ENCODE measurements around the gene SPATA33. TPM values are rescaled to one million over a fixed set of nuclear protein-coding genes. Genes with fewer than 3 reads are reported as not detected.
A peak's percentile ranks its signal among the peaks of the same experiment; 100 is the strongest.

SPATA33 gene
- total and polyA plus RNA-seq, 10 of the 15 experiments (the other 5 are each of a cell fraction or from before 2014, with no cell fraction given) = 1.1 to 15.8 (median 7.6) TPM

DNA sequence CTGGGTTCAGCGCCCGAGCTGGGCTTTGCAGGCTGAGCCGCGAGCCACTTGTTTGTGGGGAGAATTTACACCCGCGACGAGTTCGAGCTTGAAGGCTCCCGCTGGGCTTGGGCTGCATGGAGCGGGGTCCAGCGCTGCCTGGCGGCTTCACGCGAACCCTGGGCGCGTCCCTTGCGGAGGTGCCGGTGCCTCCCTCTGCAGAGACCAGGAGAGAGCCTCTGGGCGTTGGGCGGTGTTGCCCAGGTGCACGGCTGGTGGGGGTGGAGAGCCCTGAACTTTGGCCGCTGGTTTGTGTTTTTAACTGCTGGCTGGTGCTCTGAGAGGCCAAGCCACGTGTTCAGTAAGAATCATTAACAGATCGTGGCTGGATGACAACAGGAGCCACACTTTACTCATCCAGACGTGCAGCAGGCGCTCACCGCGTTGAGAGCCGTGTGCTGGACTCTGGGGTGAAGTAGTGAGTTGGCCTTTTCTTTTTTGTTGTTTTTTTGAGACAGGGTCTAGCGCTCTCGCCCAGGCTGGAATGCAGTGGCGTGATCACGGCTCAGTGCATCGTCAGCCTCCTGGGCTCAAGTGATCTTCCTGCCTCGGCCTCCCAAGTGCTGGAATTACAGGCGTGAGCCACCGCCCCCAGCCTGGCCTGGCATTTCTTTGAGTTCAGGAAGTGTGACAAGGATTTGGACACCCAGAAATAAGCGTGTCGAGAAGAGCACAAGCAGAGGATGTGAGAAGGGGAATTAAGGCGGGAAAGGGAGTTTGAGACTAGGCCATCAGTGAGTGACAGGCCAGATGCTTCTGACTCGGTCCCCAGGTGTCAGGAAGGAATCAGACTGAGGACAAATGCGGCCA lies 29.7 kb downstream of the SPATA33 start (continued):
- TF ChIP-seq, protein P1, sequence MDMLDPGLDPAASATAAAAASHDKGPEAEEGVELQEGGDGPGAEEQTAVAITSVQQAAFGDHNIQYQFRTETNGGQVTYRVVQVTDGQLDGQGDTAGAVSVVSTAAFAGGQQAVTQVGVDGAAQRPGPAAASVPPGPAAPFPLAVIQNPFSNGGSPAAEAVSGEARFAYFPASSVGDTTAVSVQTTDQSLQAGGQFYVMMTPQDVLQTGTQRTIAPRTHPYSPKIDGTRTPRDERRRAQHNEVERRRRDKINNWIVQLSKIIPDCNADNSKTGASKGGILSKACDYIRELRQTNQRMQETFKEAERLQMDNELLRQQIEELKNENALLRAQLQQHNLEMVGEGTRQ (IDR thresholded peaks at IDR 0.05; ENCODE audit: borderline replicate concordance, low read depth, low read length) = peak; percentile 11; the same call in 1 of the 2 replicates
- TF ChIP-seq LARP7 (IDR thresholded peaks at IDR 0.05) (0 out of 2 replicates have a peak, but pooled peaks have one; percentile 12), RUNX3 (IDR thresholded peaks at IDR 0.05; ENCODE audit: low read length) (no peak), ESRRA (IDR thresholded peaks at IDR 0.05; ENCODE audit: low read length) (no peak), EED (IDR thresholded peaks at IDR 0.05; ENCODE audit: low read depth) (no peak), JUNB (IDR thresholded peaks at IDR 0.05) (no peak), EGR1 (IDR thresholded peaks at IDR 0.05; ENCODE audit: borderline replicate concordance in 1 of 2, low read depth in 2 of 2, low read length in 2 of 2) (no peak), TCF3 (IDR thresholded peaks at IDR 0.05; ENCODE audit: borderline replicate concordance, insufficient read depth, low read depth, low read length) (no peak), SIX5 (IDR thresholded peaks at IDR 0.05; ENCODE audit: low read depth, low read length, severe bottlenecking) (no peak), NFXL1 (IDR thresholded peaks at IDR 0.05; ENCODE audit: borderline replicate concordance) (no peak), NRF1 (conservative IDR thresholded peaks at IDR 0.05; ENCODE audit: low read depth, low read length) (no peak), BHLHE40 (IDR thresholded peaks at IDR 0.05; ENCODE audit: borderline replicate concordance in 1 of 2, low read depth in 2 of 2, low read length in 1 of 2) (peak in 1 of 2 experiments; percentile 57; a peak in 2 of 4 replicates), MTA3 (IDR thresholded peaks at IDR 0.05; ENCODE audit: borderline replicate concordance, low read length) (no peak), YY1 (IDR thresholded peaks at IDR 0.05; ENCODE audit: low read depth, low read length) (no peak), CHD2 (IDR thresholded peaks at IDR 0.05; ENCODE audit: borderline replicate concordance, low read depth, low read length) (no peak)
- TF ChIP-seq, protein P2, sequence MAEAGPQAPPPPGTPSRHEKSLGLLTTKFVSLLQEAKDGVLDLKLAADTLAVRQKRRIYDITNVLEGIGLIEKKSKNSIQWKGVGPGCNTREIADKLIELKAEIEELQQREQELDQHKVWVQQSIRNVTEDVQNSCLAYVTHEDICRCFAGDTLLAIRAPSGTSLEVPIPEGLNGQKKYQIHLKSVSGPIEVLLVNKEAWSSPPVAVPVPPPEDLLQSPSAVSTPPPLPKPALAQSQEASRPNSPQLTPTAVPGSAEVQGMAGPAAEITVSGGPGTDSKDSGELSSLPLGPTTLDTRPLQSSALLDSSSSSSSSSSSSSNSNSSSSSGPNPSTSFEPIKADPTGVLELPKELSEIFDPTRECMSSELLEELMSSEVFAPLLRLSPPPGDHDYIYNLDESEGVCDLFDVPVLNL (IDR thresholded peaks at IDR 0.05; ENCODE audit: low read depth, low read length) = no peak
- TF ChIP-seq, protein P3, sequence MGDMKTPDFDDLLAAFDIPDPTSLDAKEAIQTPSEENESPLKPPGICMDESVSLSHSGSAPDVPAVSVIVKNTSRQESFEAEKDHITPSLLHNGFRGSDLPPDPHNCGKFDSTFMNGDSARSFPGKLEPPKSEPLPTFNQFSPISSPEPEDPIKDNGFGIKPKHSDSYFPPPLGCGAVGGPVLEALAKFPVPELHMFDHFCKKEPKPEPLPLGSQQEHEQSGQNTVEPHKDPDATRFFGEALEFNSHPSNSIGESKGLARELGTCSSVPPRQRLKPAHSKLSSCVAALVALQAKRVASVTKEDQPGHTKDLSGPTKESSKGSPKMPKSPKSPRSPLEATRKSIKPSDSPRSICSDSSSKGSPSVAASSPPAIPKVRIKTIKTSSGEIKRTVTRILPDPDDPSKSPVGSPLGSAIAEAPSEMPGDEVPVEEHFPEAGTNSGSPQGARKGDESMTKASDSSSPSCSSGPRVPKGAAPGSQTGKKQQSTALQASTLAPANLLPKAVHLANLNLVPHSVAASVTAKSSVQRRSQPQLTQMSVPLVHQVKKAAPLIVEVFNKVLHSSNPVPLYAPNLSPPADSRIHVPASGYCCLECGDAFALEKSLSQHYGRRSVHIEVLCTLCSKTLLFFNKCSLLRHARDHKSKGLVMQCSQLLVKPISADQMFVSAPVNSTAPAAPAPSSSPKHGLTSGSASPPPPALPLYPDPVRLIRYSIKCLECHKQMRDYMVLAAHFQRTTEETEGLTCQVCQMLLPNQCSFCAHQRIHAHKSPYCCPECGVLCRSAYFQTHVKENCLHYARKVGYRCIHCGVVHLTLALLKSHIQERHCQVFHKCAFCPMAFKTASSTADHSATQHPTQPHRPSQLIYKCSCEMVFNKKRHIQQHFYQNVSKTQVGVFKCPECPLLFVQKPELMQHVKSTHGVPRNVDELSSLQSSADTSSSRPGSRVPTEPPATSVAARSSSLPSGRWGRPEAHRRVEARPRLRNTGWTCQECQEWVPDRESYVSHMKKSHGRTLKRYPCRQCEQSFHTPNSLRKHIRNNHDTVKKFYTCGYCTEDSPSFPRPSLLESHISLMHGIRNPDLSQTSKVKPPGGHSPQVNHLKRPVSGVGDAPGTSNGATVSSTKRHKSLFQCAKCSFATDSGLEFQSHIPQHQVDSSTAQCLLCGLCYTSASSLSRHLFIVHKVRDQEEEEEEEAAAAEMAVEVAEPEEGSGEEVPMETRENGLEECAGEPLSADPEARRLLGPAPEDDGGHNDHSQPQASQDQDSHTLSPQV (IDR thresholded peaks at IDR 0.05) = no peak
- TF ChIP-seq, protein P4, sequence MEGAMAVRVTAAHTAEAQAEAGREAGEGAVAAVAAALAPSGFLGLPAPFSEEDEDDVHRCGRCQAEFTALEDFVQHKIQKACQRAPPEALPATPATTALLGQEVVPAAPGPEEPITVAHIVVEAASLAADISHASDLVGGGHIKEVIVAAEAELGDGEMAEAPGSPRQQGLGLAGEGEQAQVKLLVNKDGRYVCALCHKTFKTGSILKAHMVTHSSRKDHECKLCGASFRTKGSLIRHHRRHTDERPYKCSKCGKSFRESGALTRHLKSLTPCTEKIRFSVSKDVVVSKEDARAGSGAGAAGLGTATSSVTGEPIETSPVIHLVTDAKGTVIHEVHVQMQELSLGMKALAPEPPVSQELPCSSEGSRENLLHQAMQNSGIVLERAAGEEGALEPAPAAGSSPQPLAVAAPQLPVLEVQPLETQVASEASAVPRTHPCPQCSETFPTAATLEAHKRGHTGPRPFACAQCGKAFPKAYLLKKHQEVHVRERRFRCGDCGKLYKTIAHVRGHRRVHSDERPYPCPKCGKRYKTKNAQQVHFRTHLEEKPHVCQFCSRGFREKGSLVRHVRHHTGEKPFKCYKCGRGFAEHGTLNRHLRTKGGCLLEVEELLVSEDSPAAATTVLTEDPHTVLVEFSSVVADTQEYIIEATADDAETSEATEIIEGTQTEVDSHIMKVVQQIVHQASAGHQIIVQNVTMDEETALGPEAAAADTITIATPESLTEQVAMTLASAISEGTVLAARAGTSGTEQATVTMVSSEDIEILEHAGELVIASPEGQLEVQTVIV (IDR thresholded peaks at IDR 0.05; ENCODE audit: borderline replicate concordance, partially characterized antibody) = no peak
- TF ChIP-seq, protein P5, sequence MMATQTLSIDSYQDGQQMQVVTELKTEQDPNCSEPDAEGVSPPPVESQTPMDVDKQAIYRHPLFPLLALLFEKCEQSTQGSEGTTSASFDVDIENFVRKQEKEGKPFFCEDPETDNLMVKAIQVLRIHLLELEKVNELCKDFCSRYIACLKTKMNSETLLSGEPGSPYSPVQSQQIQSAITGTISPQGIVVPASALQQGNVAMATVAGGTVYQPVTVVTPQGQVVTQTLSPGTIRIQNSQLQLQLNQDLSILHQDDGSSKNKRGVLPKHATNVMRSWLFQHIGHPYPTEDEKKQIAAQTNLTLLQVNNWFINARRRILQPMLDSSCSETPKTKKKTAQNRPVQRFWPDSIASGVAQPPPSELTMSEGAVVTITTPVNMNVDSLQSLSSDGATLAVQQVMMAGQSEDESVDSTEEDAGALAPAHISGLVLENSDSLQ (IDR thresholded peaks at IDR 0.05) = peak; percentile 71

Data from GM12878 (cell line).